Calu3 (cell line): ENCODE measurements around the gene PLXNA1. TPM values are rescaled to one million over a fixed set of nuclear protein-coding genes. Genes with fewer than 3 reads are reported as not detected.

Experiments
- BruUV-seq: library from RNA; stranded (reverse); fragments of 400-500 nt; replicated peaks from 2 replicates; lab custom pipeline; 2021; lab: Mats Ljungman, UMichigan
- CTCF ChIA-PET: fragments of 300-600 bp; sonication (Branson Sonifier 250); formaldehyde crosslinking; loops from one replicate; lab custom pipeline; 2022; ENCODE audit warnings: antibody characterized with exemption; lab: Charles Lee
- DNase-seq: peaks from one replicate; pipeline ENCODE4 v3.0.0; 2022
- H3K27ac Mint-ChIP-seq: one replicate; pipeline ENCODE4 v1.8.0; 2022; ENCODE audit warnings: mixed read lengths; ENCODE audit not compliant: unreplicated experiment
- H3K27me3 Mint-ChIP-seq: one replicate; pipeline ENCODE4 v1.8.0; 2022; ENCODE audit warnings: mixed read lengths; ENCODE audit not compliant: unreplicated experiment
- H3K36me3 Mint-ChIP-seq: one replicate; pipeline ENCODE4 v1.8.0; 2022; ENCODE audit warnings: mild to moderate bottlenecking, moderate library complexity, mixed read lengths; ENCODE audit not compliant: insufficient read depth, unreplicated experiment
- H3K4me1 Mint-ChIP-seq: one replicate; pipeline ENCODE4 v1.8.0; 2022; ENCODE audit warnings: mild to moderate bottlenecking, low read depth, mixed read lengths; ENCODE audit not compliant: unreplicated experiment
- H3K4me3 Mint-ChIP-seq: one replicate; pipeline ENCODE4 v1.8.0; 2022; ENCODE audit warnings: mild to moderate bottlenecking, low read depth, moderate library complexity, mixed read lengths; ENCODE audit not compliant: unreplicated experiment
- H3K9me3 Mint-ChIP-seq: one replicate; pipeline ENCODE4 v1.8.0; 2022; ENCODE audit warnings: low read depth, mixed read lengths; ENCODE audit not compliant: unreplicated experiment
- intact Hi-C: fragments of 100-400 bp; cut with micrococcal nuclease; formaldehyde crosslinking; loops from one replicate; pipeline ENCODE4 v1.10.0; 2022; ENCODE audit not compliant: unreplicated experiment
- total RNA-seq: library from RNA; stranded (reverse); gene quantifications from 2 replicates; pipeline ENCODE4 v1.2.3, GENCODE V29; 2022
- TF ChIP-seq, protein P1 (sequence below): fragments of 200-600 bp; IDR thresholded peaks from one replicate; pipeline ENCODE4 v1.8.0; 2022; ENCODE audit warnings: antibody characterized with exemption; ENCODE audit not compliant: unreplicated experiment

The PLXNA1 gene
- total RNA-seq, 1 experiment from 2014 or later: 84.3 TPM

- Mint-ChIP-seq H3K4me3 (no peak overlapping the region), H3K9me3 (no peaks in the 10 kb centered on the region), H3K27me3 (no peaks in the 10 kb centered on the region), H3K36me3 (no peaks in the 10 kb centered on the region), H3K4me1 (no peaks in the 10 kb centered on the region), H3K27ac (no peak overlapping the region)
- no peak for DNase-seq
- intact Hi-C loops: no loop called here
- CTCF ChIA-PET: no interaction called here
- no TSS peak for BruUV-seq
- TF ChIP-seq, protein P1, sequence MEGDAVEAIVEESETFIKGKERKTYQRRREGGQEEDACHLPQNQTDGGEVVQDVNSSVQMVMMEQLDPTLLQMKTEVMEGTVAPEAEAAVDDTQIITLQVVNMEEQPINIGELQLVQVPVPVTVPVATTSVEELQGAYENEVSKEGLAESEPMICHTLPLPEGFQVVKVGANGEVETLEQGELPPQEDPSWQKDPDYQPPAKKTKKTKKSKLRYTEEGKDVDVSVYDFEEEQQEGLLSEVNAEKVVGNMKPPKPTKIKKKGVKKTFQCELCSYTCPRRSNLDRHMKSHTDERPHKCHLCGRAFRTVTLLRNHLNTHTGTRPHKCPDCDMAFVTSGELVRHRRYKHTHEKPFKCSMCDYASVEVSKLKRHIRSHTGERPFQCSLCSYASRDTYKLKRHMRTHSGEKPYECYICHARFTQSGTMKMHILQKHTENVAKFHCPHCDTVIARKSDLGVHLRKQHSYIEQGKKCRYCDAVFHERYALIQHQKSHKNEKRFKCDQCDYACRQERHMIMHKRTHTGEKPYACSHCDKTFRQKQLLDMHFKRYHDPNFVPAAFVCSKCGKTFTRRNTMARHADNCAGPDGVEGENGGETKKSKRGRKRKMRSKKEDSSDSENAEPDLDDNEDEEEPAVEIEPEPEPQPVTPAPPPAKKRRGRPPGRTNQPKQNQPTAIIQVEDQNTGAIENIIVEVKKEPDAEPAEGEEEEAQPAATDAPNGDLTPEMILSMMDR: no peak
Observed at GRCh38 chr3:126948980-126949535, 33.9 kb upstream of the PLXNA1 start.

DNA sequence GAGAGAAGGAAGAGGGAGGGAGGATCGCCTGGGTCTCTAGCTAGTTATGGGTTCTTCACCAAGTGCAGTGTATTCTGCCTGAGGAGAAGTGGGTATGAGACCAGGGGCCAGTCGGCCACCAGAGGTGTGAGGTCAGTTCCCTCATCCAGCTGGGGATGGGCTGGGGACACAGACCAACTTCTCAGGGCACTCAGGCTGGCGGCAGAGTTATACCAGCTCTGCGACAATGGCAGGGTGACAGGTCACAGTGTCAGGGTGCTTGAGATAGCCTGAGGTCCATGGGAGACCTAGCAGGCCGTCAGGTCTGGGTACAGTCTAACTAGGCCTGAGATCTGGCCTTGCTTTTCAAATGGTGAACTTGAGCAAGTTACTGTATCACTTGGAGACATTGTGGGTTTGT, 31.4 kb upstream of the PLXNA1 start:
- H3K27me3 Mint-ChIP-seq: no peaks in the 10 kb centered on the region
- H3K9me3 Mint-ChIP-seq: no peaks in the 10 kb centered on the region
- TF ChIP-seq, protein P1: no peak
- no peak for DNase-seq
- CTCF ChIA-PET: no interaction called here
- no peaks in the 10 kb centered on the region for H3K4me1 Mint-ChIP-seq
- no peak overlapping the region for H3K27ac Mint-ChIP-seq
- H3K36me3 Mint-ChIP-seq: no peaks in the 10 kb centered on the region
- BruUV-seq: no TSS peak
- intact Hi-C loops: no loop called here
- H3K4me3 Mint-ChIP-seq: no peak overlapping the region

DNA sequence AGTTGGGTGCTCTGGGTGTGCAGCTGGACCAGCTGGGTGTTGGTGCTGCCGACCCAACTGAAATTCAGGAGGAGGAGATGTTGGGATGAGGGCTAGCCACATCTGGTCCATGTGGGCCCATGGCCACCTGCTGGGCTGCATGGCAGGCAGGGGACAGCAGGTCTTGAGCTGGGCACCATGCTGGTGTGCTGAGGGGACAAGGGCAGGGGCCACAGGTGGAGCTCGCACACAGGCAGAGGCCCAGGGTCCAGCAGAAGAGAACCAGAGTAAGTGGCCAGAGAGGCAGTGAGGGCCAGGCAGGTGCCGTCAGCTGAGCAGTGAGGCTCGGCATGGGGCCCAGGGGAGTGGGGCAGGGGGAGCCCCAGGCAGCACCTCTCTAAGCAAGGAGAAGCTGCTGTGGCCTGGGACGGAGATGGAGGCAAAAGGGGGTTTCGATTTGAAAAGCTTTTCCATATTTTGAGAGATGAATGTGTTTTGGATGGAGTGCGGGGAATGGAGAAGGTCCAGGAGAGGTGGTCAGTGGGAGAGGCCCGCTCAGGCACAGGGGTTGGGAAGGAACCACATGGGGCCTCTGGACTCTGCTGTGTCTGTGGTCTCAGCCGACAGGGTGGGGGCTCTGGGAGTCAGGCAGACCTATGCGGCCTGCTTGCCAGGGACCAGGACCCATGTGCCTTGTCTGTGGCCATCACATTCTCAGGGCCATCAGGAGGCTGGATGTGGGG, 30.5 kb upstream of the PLXNA1 start:
- Mint-ChIP-seq H3K36me3 (no peaks in the 10 kb centered on the region), H3K27ac (no peak overlapping the region), H3K27me3 (no peaks in the 10 kb centered on the region), H3K4me3 (no peak overlapping the region), H3K4me1 (no peaks in the 10 kb centered on the region), H3K9me3 (no peaks in the 10 kb centered on the region)
- intact Hi-C loops: no loop called here
- no TSS peak for BruUV-seq
- TF ChIP-seq, protein P1: no peak
- DNase-seq: no peak
- CTCF ChIA-PET: no interaction called here

DNA sequence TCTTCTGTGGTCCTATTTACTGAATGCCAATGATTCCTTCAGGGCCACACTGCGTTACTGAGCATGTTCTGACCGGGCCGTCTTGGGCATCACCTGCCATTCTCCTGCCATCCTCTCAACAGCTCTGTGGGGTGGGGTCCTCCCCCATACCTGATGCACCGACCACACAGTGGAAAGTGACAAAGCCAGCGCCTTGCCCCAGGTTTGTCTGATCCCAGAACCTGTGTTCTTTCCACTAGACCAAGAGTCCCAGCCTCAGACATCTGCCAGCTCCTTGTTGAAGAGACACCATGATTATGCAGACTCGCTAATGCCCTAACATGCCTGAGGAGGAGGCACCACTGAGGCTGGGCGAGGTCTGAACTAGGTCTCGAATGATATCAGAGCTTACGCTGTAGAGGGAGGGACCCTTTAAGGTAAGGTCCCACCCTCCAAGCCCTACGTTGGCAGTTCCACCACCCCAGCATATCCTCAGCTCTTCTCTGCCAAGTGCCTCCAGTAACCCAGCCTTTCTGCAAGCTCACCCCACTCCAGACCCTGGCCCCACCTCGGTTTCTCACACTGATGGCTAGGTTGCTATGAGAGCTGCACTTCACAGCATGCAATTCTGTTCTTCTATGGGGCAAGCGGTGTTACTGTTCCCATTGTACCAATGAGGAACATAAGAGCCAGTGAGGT, 29.8 kb upstream of the PLXNA1 start:
- CTCF ChIA-PET: no interaction called here
- Mint-ChIP-seq H3K9me3 (no peaks in the 10 kb centered on the region), H3K36me3 (no peaks in the 10 kb centered on the region), H3K27ac (no peak overlapping the region), H3K4me1 (no peaks in the 10 kb centered on the region), H3K27me3 (no peaks in the 10 kb centered on the region), H3K4me3 (no peak overlapping the region)
- no TSS peak for BruUV-seq
- TF ChIP-seq, protein P1: no peak
- intact Hi-C loops: no loop called here
- no peak for DNase-seq
